Cardiac muscle cell (in vitro differentiated cells and primary cell): ENCODE data around the gene MGARP. TPM values are rescaled to one million over a fixed set of nuclear protein-coding genes. Genes with fewer than 3 reads are reported as not detected.
A peak's percentile ranks its signal among the peaks of the same experiment; 100 is the strongest.

Experiments used
- DNase-seq, 2 donors: peaks; one replicate each; pipeline versions ENCODE4 v3.0.0 to v3.0.0-alpha.2; 2010 to 2017; ENCODE audit warnings: low read depth in 1 of 2, low spot score in 1 of 2
- H3K27ac ChIP-seq: fragments of 200-600 bp; sonication (generic); 2 replicates; pipeline ENCODE4 v1.5.1; 2016
- H3K27me3 ChIP-seq: fragments of 200-600 bp; sonication (generic); 2 replicates; pipeline ENCODE4 v1.6.0; 2016; ENCODE audit warnings: control low read depth
- H3K36me3 ChIP-seq: fragments of 200-600 bp; sonication (generic); 2 replicates; pipeline ENCODE4 v1.5.1; 2016; ENCODE audit warnings: control low read depth
- H3K4me1 ChIP-seq: fragments of 200-600 bp; sonication (generic); 2 replicates; pipeline ENCODE4 v1.8.1; 2017; ENCODE audit warnings: low read depth, mild to moderate bottlenecking, mixed run types
- H3K4me3 ChIP-seq: fragments of 200-600 bp; sonication (generic); 2 replicates; pipeline ENCODE4 v1.5.1; 2016; ENCODE audit warnings: mild to moderate bottlenecking
- H3K9me3 ChIP-seq: fragments of 200-600 bp; sonication (generic); 2 replicates; pipeline ENCODE4 v1.5.1; 2017; ENCODE audit warnings: low read depth, mild to moderate bottlenecking, control low read depth
- polyA plus RNA-seq: library from polyadenylated mRNA; unstranded; fragments of >200 nt; fragmentation: Nextera tagmentation; extraction: Ambion mirVana; gene quantifications from 2 replicates; pipeline ENCODE4 v1.2.1, GENCODE V29; 2016
- total RNA-seq: library from RNA; depleted of rRNA; stranded (reverse); fragments of >200 nt; gene quantifications from 2 replicates; pipeline ENCODE4 v1.2.3, GENCODE V29; 2016
- TF ChIP-seq, protein P1 (sequence below): IDR thresholded peaks from 2 replicates; pipeline ENCODE4 v1.5.1; 2012; ENCODE audit warnings: low read depth, mild to moderate bottlenecking, low read length

The MGARP gene
- total and polyA plus RNA-seq, 2 experiments from 2014 or later: 3.0 to 4.4 TPM

DNA sequence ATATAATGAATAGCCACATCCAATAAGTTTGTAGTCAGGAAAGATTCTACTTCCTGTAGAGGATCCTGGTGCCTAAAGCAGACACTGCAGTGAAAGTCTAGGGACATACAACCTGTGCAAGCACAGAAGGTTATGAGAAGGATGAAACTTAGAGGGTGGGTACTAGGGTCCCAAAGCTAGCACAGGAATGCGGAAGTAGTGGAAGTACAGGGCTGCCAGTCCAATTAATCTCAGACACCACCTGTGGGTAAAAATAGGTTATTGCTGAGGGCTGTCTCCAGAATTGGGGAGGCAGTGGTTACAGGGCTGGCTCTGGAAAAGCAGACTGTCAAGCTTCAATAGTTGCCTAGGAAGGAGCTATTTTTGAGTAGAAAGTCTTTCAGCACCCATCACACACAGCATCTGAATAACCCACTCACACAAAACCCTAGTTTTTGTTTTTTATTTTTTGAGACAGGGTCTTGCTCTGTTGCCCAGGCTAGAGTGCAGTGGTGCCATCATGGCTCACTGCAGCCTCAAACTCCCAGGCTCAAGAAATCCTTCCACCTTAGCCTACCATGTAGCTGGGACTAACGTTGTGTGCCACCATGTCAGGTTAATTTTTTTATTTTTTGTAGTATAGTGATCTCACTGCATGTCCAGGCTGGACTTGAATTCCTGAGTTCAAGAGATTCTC is 52.2 kb downstream of the MGARP start:
- Histone ChIP-seq H3K27ac (no peak overlapping the region), H3K4me1 (no peaks in the 10 kb centered on the region), H3K27me3 (no peaks in the 10 kb centered on the region), H3K4me3 (no peak overlapping the region), H3K36me3 (no peaks in the 10 kb centered on the region), H3K9me3 (no peaks in the 10 kb centered on the region)
- peak in 1 of 2 donors; percentile 34 for DNase-seq
- TF ChIP-seq, protein P1, sequence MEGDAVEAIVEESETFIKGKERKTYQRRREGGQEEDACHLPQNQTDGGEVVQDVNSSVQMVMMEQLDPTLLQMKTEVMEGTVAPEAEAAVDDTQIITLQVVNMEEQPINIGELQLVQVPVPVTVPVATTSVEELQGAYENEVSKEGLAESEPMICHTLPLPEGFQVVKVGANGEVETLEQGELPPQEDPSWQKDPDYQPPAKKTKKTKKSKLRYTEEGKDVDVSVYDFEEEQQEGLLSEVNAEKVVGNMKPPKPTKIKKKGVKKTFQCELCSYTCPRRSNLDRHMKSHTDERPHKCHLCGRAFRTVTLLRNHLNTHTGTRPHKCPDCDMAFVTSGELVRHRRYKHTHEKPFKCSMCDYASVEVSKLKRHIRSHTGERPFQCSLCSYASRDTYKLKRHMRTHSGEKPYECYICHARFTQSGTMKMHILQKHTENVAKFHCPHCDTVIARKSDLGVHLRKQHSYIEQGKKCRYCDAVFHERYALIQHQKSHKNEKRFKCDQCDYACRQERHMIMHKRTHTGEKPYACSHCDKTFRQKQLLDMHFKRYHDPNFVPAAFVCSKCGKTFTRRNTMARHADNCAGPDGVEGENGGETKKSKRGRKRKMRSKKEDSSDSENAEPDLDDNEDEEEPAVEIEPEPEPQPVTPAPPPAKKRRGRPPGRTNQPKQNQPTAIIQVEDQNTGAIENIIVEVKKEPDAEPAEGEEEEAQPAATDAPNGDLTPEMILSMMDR: no peak

DNA sequence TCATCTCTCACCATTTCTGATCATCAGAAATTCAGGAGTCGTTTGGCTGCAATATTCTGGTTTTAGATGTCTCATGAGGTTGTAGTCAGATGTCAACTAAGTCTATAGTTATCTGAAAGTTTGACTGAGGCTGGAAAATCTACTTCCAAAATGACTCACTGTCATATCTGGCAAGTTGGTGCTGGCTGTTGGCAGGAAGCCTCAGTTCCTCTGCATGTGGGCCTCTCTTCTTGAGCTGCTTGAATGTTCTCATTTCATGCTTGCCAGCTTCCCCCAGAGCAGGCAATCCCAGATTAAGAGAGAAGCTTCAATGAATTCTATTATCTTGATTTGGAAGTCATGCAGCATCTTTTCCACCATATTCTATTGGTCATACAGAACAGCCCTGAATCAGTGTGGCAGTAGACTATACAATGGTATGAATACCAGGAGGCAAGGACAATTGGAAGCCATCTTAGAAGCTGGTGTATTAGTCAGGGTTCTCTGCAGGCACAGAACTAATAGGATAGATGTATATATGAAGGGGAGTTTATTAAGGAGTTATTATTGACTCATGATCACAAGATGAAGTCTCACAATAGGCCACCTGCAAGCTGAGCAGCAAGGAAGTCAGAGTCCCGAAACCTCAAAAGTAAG is 56.2 kb downstream of the MGARP start:
- no peaks in the 10 kb centered on the region for H3K27me3 ChIP-seq
- TF ChIP-seq, protein P1: no peak
- H3K4me3 ChIP-seq: no peak overlapping the region
- DNase-seq: peak in 1 of 2 donors; percentile 82
- no peaks in the 10 kb centered on the region for H3K36me3 ChIP-seq
- H3K4me1 ChIP-seq: no peaks in the 10 kb centered on the region
- no peaks in the 10 kb centered on the region for H3K9me3 ChIP-seq
- H3K27ac ChIP-seq: no peak overlapping the region

DNA sequence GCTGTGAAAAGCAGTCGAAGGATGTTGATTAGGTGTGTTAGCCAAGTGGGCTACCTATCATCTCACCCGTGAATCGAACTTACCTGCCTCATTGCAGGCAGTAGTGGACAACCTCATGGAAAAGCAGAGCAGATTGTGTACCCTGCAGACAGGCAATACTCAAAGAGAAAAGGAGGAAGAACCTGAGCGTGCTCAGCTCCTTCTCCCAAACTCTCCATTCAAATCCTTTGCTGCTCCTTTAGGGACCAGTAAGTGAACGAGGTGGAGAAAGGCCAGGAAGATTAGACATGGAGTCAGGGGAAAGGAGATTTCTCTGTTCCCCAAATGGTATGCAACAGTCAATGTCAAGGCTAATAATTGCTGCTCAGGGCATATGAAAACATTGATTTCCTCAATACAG is 57.8 kb downstream of the MGARP start:
- Histone ChIP-seq H3K36me3 (no peaks in the 10 kb centered on the region), H3K4me3 (no peak overlapping the region), H3K4me1 (no peaks in the 10 kb centered on the region), H3K27me3 (no peaks in the 10 kb centered on the region), H3K9me3 (no peaks in the 10 kb centered on the region), H3K27ac (peak overlapping the region; percentile 6)
- TF ChIP-seq, protein P1: no peak
- no peak for DNase-seq

DNA sequence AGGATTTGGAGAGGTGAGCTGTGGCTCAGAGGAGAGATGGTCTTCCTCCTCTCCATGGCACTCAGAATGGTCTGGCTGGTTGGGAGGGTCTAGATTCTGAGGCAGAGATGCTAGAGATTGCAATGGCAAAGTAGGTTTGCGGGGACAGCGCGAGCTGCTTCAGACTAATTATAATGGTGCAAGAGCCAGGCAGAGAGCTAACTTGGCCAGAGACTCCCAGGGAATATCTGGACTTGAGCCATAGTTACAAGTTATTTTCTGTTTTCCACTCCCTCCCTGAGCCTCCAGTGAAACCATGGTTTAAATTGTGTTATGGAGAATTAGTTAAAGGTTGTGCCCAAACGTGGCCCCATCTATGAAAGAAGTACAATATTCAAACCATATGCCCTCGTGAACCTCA is 58.3 kb downstream of the MGARP start:
- H3K36me3 ChIP-seq: no peaks in the 10 kb centered on the region
- TF ChIP-seq, protein P1: no peak
- H3K4me3 ChIP-seq: no peak overlapping the region
- H3K9me3 ChIP-seq: no peaks in the 10 kb centered on the region
- no peaks in the 10 kb centered on the region for H3K4me1 ChIP-seq
- DNase-seq: peak in 1 of 2 donors; percentile 12
- H3K27ac ChIP-seq: no peak overlapping the region
- no peaks in the 10 kb centered on the region for H3K27me3 ChIP-seq

DNA sequence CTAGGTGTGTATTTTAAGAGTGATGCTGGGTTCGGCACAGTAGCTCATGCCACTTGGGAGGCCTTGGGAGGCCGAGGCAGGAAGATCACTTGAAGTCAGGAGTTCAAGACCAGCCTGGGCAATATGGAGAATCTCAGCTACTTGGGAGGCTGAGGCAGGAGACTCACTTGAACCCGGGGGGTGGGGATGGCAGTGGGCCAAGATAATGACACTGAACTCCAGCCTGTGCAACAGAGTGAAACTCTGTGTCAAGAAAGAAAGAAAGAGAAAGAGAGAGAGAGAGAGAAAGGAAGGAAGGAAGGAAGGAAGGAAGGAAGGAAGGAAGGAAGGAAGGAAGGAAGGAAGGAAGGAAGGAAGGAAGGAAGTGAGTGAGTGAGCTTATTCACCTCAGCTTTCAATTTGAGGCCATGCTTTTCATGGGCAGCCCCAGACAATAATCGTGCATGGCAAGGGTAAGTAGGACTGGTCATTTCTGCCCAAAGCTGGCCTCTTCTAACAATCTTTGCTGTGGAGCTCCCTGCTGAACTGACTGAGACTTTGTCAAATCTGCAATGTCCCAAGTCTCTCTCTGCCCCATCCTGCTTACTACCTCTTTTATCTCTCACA is 60.5 kb downstream of the MGARP start:
- no peaks in the 10 kb centered on the region for H3K36me3 ChIP-seq
- no peak overlapping the region for H3K4me3 ChIP-seq
- no peaks in the 10 kb centered on the region for H3K9me3 ChIP-seq
- TF ChIP-seq, protein P1: no peak
- no peaks in the 10 kb centered on the region for H3K4me1 ChIP-seq
- no peak overlapping the region for H3K27ac ChIP-seq
- no peaks in the 10 kb centered on the region for H3K27me3 ChIP-seq
- no peak for DNase-seq

Other genes with a start within 250 kb of the MGARP start
- gene ELF2, start 103.0 kb downstream of the MGARP start, total RNA-seq: 42.8 and 57.5 TPM in 2 replicates
- gene ELF2, start 103.0 kb downstream of the MGARP start, polyA plus RNA-seq: 45.7 and 52.7 TPM in 2 replicates
- gene NAA15, start 21.3 kb upstream of the MGARP start, total RNA-seq: 14.9 and 16.4 TPM in 2 replicates
- gene NAA15, start 21.3 kb upstream of the MGARP start, polyA plus RNA-seq: 24.0 TPM in 2 replicates
- gene NDUFC1, start 22.3 kb upstream of the MGARP start, total RNA-seq: 91.6 and 111 TPM in 2 replicates
- 316 and 324 TPM in 2 replicates for gene NDUFC1, start 22.3 kb upstream of the MGARP start, polyA plus RNA-seq
- gene RAB33B, start 173.9 kb upstream of the MGARP start, total RNA-seq: 6.6 and 8.8 TPM in 2 replicates
- 8.4 and 10.4 TPM in 2 replicates for gene RAB33B, start 173.9 kb upstream of the MGARP start, polyA plus RNA-seq